ENCODE data around the gene MYO3B.

Gene MYO3B

DNA sequence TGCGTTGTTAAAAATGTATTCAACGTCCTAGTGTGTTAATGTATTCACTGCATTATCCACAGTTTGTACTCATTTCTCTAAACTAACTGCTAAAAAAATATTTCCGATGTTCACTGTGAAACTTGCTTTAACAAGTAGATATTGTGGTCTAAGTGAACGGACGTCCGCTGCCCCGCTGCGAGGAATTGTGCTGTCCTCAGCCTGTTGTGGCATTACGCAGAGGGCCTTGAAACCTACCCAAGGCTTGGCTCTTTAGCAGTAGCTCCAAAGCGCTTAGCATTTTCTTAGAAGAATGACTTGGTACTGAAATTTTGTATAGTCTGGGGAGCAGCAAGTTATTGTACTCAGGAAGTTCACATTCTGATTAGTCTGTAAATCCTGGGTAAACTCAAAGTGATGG is 400.7 kb downstream of the MYO3B start:
- no peak overlapping the region for H3K4me3 ChIP-seq (replicated peaks in 1 of 2; ENCODE audit: low read depth in 2 of 2, low read length in 2 of 2)
- no peak for TF ChIP-seq CTCF (IDR thresholded peaks at IDR 0.05; ENCODE audit: low read depth, low read length)
- DNase-seq (ENCODE audit: low read depth in 2 of 2) = no peak

GRCh38 chr2:170579511-170579910 is 401.6 kb downstream of the MYO3B start:
- DNase-seq (ENCODE audit: low read depth in 2 of 2) = no peak
- no peak overlapping the region for H3K4me3 ChIP-seq (replicated peaks in 1 of 2; ENCODE audit: low read depth in 2 of 2, low read length in 2 of 2)
- no peak for TF ChIP-seq CTCF (IDR thresholded peaks at IDR 0.05; ENCODE audit: low read depth, low read length)

- no peak for TF ChIP-seq CTCF (IDR thresholded peaks at IDR 0.05; ENCODE audit: low read depth, low read length)
- H3K4me3 ChIP-seq (replicated peaks in 1 of 2; ENCODE audit: low read depth in 2 of 2, low read length in 2 of 2) = no peak overlapping the region
- DNase-seq (ENCODE audit: low read depth in 2 of 2) = no peak
These were observed 404.4 kb downstream of the MYO3B start for GRCh38 chr2:170582313-170582712.

- no peak for DNase-seq (ENCODE audit: low read depth in 2 of 2)
- no peak for TF ChIP-seq CTCF (IDR thresholded peaks at IDR 0.05; ENCODE audit: low read depth, low read length)
- no peak overlapping the region for H3K4me3 ChIP-seq (replicated peaks in 1 of 2; ENCODE audit: low read depth in 2 of 2, low read length in 2 of 2)
These were observed 405.0 kb downstream of the MYO3B start for GRCh38 chr2:170582751-170583463.

GRCh38 chr2:170585067-170585466 is 407.1 kb downstream of the MYO3B start:
- no peak for DNase-seq (ENCODE audit: low read depth in 2 of 2)
- TF ChIP-seq CTCF (IDR thresholded peaks at IDR 0.05; ENCODE audit: low read depth, low read length) = no peak
- no peak overlapping the region for H3K4me3 ChIP-seq (replicated peaks in 1 of 2; ENCODE audit: low read depth in 2 of 2, low read length in 2 of 2)

GRCh38 chr2:170586571-170587095 is 408.7 kb downstream of the MYO3B start:
- H3K4me3 ChIP-seq (replicated peaks in 1 of 2; ENCODE audit: low read depth in 2 of 2, low read length in 2 of 2) = no peak overlapping the region
- DNase-seq (ENCODE audit: low read depth in 2 of 2) = no peak
- no peak for TF ChIP-seq CTCF (IDR thresholded peaks at IDR 0.05; ENCODE audit: low read depth, low read length)

DNA sequence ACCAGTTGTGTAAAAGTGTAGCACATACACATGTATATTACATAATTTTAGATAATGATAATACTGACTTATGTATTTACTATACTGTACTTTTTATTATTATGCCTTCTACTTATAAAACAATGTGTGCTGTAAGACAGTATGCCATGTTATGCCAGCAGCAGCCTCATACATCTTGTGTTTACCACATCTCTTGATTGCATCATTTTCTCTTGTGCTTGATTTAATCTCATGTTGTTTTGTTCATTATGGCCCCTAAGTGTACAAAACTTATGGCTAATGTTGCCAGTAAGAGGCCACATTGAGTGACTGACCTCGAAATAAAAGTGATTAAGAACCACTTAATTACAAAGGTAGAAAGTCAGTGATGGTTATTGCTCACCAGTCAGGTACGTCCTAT is 409.2 kb downstream of the MYO3B start:
- H3K4me3 ChIP-seq (replicated peaks in 1 of 2; ENCODE audit: low read depth in 2 of 2, low read length in 2 of 2) = no peak overlapping the region
- no peak for DNase-seq (ENCODE audit: low read depth in 2 of 2)
- no peak for TF ChIP-seq CTCF (IDR thresholded peaks at IDR 0.05; ENCODE audit: low read depth, low read length)

All from cardiac fibroblast (primary cell).